ENCODE measurements around the gene HAPLN2.

GRCh38 chr1:156627313-156627880, 8.2 kb downstream of the HAPLN2 start:
- TF ChIP-seq CTCF (IDR thresholded peaks at IDR 0.05) = peak in 5 of 6 experiments; percentile 19 to 55 (median 41)
- no peak for TF ChIP-seq POLR2A (IDR thresholded peaks at IDR 0.05)

All from thyroid gland (tissue), 4 donors.